ENCODE data around the gene CORO7. TPM values are rescaled to one million over a fixed set of nuclear protein-coding genes. Genes with fewer than 3 reads are reported as not detected.
A peak's percentile ranks its signal among the peaks of the same experiment; 100 is the strongest.

The CORO7 gene
- polyA plus RNA-seq, 2 of the 4 experiments (the other 2 are of a cell fraction), result 6.0 to 11.9 TPM

DNA sequence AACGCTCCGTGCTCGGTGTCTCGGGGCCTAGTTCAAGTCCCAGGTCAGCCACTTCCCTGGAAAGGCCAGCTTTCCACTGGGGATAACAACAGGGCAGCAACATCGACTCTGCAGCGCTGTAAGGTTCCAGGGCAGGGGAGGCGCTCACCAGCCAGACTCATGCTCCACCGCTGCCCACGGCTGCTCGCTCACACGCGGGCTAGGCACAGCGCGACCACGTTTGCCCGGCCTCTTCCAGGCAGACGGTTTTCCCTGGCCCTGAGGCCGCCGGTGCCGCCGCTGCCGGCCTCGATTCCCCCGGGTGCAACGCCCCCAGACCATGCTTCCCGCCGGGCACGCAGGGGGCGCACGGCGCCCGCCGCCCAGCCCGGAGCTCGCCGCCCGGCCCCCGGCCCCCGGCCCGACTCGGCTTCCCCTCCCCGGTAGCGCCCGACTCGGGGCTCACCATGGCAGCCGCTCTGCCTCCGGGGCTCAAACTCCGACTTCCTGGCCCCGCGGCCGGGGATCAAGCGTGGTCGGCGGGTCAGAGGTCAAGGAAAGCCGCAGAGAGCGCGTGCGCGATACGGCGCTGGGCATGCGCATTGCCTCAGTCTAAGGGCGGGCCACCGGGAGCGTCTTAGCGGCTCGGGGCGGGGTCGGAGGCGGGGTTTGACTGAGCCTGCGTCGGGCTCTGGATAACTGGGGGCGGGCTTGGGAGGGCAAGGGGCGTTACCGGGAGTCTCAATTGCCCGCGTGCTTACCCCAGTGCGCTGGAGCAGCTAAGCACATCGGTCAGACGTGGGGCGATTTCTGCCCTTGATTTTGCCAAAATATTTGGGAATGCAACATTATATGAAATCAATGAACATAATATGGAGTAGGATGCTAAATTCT lies 65.4 kb downstream of the CORO7 start, which contains the start of gene PAM16 (continued):
- TF ChIP-seq RAD21 (conservative IDR thresholded peaks at IDR 0.05 in 1 of 2, IDR thresholded peaks at IDR 0.05 in 1 of 2), result no peak
- TF ChIP-seq, protein P1, sequence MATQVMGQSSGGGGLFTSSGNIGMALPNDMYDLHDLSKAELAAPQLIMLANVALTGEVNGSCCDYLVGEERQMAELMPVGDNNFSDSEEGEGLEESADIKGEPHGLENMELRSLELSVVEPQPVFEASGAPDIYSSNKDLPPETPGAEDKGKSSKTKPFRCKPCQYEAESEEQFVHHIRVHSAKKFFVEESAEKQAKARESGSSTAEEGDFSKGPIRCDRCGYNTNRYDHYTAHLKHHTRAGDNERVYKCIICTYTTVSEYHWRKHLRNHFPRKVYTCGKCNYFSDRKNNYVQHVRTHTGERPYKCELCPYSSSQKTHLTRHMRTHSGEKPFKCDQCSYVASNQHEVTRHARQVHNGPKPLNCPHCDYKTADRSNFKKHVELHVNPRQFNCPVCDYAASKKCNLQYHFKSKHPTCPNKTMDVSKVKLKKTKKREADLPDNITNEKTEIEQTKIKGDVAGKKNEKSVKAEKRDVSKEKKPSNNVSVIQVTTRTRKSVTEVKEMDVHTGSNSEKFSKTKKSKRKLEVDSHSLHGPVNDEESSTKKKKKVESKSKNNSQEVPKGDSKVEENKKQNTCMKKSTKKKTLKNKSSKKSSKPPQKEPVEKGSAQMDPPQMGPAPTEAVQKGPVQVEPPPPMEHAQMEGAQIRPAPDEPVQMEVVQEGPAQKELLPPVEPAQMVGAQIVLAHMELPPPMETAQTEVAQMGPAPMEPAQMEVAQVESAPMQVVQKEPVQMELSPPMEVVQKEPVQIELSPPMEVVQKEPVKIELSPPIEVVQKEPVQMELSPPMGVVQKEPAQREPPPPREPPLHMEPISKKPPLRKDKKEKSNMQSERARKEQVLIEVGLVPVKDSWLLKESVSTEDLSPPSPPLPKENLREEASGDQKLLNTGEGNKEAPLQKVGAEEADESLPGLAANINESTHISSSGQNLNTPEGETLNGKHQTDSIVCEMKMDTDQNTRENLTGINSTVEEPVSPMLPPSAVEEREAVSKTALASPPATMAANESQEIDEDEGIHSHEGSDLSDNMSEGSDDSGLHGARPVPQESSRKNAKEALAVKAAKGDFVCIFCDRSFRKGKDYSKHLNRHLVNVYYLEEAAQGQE (IDR thresholded peaks at IDR 0.05), result no peak

DNA sequence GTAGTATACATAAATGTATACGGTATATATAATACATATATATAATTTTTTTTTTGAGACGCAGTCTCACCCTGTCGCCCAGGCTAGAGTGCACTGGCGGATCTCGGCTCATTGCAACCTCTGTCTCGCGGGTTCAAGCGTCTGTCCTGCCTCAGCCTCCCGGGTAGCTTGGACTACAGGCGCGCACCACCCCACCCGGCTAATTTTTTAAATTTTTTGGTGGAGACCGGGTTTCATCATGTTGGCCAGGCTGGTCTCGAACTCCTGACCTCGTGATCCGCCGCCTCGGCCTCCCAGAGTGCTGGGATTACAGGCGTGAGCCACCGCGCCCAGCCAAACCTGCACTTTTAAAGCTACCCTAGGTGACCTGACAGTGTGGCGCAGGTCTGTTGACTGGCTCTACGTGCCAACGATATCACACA lies 66.0 kb downstream of the CORO7 start:
- no peak for ATAC-seq
- CTCF ChIA-PET, result interaction anchor here (0.9 to 12.6 kb wide), 13 partner anchors 9 to 97 kb away, joined by 3 to 231 read pairs (median 6); no protein-coding TSS in a partner anchor
- WGBS (ENCODE audit: missing lambda C conversion rate), result 29% methylated on average over 23 of the region's 24 CpGs

DNA sequence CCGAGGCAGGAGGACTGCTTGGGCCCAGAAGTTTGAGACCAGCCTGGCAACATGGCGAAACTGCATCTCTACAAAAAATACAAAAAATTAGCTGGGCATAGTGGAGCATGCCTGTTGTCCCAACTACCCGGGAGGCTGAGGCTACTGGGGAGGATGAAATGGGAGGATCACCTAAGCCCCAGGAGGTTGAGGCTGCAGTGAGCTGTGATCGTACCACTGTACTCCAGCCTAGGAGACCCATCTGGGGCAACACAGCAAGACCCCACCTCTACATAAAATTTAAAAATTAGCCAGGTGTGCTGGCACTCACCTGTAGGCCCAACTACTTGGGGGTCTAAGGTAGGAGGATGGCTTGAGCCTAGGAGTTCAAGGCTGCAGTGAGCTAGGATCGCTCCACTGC lies 67.1 kb downstream of the CORO7 start:
- Histone ChIP-seq H3K4me3 (no peak overlapping the region), H3K4me1 (peaks cover 35% of the 10 kb centered on the region), H3K4me2 (peak overlapping the region; percentile 64), H3K9me3 (no peaks in the 10 kb centered on the region), H3K27ac (no peak overlapping the region)
- CTCF ChIA-PET, result interaction anchor here (0.6 to 12.6 kb wide), 14 partner anchors 7 to 95 kb away, joined by 3 to 231 read pairs (median 3); no protein-coding TSS in a partner anchor
- DNase-seq (ENCODE audit: low read depth in 1 of 2, low spot score in 1 of 2) (no peak), ATAC-seq (no peak), FAIRE-seq (no peak)
- no peak for TF ChIP-seq EHF (CRISPR knock-in tag; IDR thresholded peaks at IDR 0.05)
- no peak for TF ChIP-seq RCOR1 (IDR thresholded peaks at IDR 0.05; ENCODE audit: low read depth, low read length)
- TF ChIP-seq POLR2AphosphoS2 (conservative IDR thresholded peaks at IDR 0.05; ENCODE audit: low read length), result no peak
- TF ChIP-seq, protein P2, sequence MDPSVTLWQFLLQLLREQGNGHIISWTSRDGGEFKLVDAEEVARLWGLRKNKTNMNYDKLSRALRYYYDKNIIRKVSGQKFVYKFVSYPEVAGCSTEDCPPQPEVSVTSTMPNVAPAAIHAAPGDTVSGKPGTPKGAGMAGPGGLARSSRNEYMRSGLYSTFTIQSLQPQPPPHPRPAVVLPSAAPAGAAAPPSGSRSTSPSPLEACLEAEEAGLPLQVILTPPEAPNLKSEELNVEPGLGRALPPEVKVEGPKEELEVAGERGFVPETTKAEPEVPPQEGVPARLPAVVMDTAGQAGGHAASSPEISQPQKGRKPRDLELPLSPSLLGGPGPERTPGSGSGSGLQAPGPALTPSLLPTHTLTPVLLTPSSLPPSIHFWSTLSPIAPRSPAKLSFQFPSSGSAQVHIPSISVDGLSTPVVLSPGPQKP (IDR thresholded peaks at IDR 0.05; ENCODE audit: low read depth, low read length), result no peak
- TF ChIP-seq, protein P3, sequence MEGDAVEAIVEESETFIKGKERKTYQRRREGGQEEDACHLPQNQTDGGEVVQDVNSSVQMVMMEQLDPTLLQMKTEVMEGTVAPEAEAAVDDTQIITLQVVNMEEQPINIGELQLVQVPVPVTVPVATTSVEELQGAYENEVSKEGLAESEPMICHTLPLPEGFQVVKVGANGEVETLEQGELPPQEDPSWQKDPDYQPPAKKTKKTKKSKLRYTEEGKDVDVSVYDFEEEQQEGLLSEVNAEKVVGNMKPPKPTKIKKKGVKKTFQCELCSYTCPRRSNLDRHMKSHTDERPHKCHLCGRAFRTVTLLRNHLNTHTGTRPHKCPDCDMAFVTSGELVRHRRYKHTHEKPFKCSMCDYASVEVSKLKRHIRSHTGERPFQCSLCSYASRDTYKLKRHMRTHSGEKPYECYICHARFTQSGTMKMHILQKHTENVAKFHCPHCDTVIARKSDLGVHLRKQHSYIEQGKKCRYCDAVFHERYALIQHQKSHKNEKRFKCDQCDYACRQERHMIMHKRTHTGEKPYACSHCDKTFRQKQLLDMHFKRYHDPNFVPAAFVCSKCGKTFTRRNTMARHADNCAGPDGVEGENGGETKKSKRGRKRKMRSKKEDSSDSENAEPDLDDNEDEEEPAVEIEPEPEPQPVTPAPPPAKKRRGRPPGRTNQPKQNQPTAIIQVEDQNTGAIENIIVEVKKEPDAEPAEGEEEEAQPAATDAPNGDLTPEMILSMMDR (IDR thresholded peaks at IDR 0.05), result no peak
- POLR2A ChIA-PET, result no interaction called here
- WGBS (ENCODE audit: missing lambda C conversion rate), result 90% methylated on average over 5 of the region's 5 CpGs

More for the DNA sequence above, 66.0 kb downstream of the CORO7 start:
- peak overlapping the region; percentile 64 for H3K4me2 ChIP-seq
- H3K9me3 ChIP-seq, result no peaks in the 10 kb centered on the region
- peaks cover 27% of the 10 kb centered on the region for H3K4me1 ChIP-seq
- peak overlapping the region; percentile 90 for H3K4me3 ChIP-seq
- POLR2A ChIA-PET, result interaction anchor here (1.0 to 1.5 kb wide), 3 partner anchors 60 to 78 kb away, joined by 3 to 5 read pairs (median 3); partner anchors contain the start of gene TFAP4
- FAIRE-seq (no peak), DNase-seq (ENCODE audit: low read depth in 1 of 2, low spot score in 1 of 2) (no peak)
- TF ChIP-seq HOXA7 (CRISPR knock-in tag; IDR thresholded peaks at IDR 0.05) (no peak), HEYL (CRISPR knock-in tag; IDR thresholded peaks at IDR 0.05) (no peak), EHF (CRISPR knock-in tag; IDR thresholded peaks at IDR 0.05) (no peak)
- TF ChIP-seq, protein P4, sequence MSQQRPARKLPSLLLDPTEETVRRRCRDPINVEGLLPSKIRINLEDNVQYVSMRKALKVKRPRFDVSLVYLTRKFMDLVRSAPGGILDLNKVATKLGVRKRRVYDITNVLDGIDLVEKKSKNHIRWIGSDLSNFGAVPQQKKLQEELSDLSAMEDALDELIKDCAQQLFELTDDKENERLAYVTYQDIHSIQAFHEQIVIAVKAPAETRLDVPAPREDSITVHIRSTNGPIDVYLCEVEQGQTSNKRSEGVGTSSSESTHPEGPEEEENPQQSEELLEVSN (IDR thresholded peaks at IDR 0.05; ENCODE audit: borderline replicate concordance, low read depth), result no peak
- peak overlapping the region; percentile 94 to 99 for H3K27ac ChIP-seq

Measured in A549 (cell line).